Measurements from ENCODE around the gene DSCAM.

DSCAM gene

DNA sequence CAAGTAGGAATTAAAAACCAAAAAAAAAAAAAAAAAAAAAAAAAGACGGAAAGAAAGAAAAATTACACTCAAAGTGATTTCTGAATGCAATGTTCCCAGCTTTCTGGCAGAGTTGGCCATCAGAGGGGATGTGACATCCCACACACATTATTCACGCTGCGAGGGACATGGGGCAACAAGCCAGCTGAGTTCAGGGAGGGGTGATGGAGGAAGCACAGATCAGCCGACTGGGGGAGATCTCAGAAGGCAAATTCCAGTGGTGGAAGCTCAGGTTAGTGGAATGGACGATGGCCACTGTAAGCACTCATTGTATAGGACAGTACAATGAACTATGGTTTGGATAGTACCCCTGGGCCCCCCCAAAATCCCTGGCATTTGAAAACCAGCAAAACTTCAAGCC lies 667.8 kb downstream of the DSCAM start:
- DNase-seq (ENCODE audit: low read depth, low spot score) = no peak

DNA sequence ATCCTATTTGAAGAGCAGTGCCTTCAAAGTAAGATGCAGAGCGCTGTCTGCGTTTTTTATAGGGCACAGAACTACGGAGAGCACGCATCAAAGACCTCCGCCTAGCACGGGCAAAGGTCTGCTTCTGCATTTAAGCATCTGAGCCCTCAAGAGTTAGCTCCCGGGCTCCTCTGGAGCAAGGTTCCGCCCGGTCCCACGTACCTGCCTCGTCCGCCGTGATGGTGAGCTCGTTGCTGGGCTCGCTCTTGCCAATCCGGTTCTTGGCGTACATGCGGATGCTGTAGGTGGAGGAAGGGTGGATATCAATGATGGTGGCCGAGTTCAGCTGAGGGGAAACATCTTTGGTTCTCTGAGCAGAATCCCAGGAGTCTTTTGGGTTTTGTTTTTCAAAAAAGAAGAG lies 668.2 kb downstream of the DSCAM start:
- DNase-seq (ENCODE audit: low read depth, low spot score) = no peak

DNA sequence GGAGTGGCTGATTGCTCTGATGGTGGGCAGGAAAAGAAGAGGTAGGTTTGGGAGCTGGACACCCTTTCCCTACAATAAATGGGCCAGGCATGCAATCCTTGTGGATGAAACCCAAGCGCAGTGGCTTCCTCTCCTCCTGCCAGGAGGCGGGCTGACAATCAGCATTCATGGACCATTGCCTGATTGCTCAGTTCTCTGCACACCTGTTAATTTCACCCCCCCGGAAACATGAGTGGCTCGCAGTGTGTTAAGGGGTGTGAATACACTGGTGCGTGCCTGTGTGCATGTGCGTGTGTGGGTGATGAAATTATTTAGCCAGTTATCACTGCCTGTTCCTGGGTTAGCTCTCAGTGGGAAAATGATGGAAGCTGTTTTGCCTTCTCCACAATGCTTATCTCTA lies 669.0 kb downstream of the DSCAM start:
- DNase-seq (ENCODE audit: low read depth, low spot score) = no peak

DNA sequence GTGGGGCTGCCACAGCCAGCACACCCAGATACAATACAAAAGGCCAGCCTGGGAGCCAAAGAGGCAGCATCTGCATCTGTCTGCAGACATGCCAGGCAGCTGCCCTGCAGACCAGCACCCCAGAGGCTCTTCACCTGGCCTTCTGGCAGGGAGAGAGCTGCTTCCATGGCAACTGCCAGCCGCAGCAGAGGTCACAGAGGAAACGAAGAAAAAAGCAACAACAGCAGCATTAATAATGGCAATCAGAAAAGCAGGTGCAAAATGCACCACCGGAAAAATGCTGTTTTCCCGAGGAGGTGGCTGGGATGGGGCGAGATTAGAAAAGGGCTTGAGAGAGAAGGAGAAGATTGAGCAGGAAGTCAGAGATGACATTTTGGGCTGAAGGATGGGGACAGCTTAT lies 670.2 kb downstream of the DSCAM start:
- DNase-seq (ENCODE audit: low read depth, low spot score) = no peak

DNA sequence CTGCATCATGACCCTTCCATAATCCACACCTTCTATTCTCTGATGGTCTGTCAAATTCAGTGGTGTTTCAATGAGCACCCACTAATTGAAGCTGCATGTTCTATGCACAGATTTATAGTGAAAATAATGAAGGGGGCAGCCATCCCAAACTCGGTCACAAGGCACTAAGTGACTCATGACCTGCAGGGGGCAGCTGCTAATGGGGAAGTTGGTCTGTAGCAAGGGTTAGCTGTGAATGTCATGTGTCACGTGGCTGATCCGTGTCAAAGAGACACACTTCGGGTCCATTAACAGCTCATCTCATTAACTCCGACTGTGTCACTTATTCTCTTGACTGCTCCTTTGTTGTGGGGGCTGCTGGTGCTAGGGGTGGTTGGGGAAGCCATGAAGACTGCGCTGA lies 673.1 kb downstream of the DSCAM start:
- DNase-seq (ENCODE audit: low read depth, low spot score) = peak; percentile 8

DNA sequence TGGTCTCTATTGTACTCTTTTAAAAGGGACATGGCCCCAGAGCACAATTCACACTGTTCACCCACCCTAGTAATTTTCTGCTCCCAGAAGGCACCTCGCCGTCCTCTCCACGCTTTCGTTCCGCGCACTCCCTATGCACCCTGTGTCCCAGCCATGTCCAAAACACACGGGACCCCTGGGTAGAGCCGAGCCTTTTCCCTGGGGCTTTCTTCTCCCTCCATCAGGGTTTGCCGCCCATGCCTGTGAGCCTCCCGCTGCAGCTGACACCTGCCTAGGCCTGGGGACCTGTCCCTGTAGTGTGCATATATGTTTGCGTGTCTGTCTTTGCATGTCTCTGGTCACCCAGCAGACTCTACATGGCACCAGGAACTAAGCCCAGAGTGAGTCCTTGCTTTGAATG lies 677.0 kb downstream of the DSCAM start:
- DNase-seq (ENCODE audit: low read depth, low spot score) = no peak

DNA sequence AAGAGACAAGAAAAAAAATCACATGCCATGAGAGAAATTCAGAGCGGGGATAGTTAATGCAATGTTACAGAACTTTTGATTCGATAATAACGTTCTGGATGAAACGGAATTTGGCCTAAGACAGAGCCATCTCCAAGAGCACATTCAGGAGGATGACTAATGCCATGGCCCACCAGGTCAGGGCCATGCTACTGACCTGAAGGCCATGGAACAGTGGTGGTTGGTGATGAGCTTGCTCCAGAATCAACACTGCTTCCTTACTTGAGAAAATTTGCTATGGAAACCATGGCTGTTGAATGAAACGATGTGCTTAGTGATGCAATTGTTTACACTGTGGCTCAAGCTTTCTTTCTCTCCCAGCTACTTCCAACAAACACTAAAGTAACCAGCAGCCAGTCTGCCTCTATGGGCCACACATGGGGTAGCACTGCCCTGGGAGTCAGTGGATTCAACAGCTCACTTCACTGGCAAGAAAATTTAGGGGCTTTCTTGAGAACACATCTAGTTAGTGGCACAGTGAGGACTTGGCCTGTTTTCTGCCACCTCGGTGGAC lies 680.6 kb downstream of the DSCAM start:
- DNase-seq (ENCODE audit: low read depth, low spot score) = no peak

DNA sequence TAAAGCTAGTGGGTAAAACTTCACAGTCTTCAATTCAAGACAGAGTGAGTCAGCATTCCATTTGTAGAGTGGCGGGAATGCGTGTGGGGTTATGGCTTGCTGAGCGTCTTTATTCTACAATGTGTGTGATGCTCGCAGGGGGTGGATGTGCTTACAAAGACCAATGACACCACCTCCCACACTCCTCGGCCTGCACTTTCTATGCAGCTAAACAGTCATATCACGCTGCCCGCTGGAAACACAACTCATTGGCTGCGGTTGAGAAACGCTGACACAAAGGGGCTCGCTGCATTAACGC lies 681.2 kb downstream of the DSCAM start:
- DNase-seq (ENCODE audit: low read depth, low spot score) = peak; percentile 30

DNA sequence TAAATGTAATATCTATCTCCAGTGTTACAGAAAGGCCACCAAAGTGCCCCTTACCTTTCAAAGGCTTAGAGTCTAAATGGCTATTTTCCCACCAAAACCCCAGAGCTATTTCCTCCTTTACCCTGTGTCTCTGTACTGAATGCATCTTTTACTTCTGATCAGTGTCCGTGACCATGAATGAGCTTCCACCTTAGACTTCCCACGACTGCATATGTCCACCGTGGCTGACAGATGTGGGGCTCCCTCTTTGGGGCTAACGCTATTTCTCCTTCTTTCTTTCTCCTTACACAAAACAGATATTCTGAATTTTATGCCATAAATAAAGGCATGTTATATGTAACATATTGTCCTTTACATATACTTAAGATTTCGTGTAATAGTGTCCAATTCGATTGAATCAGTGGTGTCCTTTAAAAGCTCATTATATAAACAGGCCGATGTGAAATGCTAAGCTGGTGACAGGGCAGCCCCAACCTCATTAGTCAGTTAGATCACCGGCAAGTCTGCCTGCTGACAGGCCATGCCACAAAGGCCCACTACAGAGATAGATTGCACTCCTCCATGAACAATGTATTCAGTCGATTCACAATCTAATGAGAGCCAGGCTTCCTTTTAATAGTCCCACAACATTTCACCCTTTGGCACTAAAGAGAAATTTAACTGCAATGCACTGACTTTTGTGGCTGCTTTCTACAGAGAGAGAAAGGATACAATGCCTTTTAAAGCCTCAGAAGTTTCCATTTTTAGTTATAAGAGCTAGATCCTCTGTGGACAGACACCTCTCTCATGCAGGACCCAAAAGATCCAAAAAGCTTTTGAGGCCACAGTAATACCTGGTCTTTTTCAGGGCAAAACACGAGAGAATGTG lies 681.8 kb downstream of the DSCAM start:
- peak; percentile 16 for DNase-seq (ENCODE audit: low read depth, low spot score)

DNA sequence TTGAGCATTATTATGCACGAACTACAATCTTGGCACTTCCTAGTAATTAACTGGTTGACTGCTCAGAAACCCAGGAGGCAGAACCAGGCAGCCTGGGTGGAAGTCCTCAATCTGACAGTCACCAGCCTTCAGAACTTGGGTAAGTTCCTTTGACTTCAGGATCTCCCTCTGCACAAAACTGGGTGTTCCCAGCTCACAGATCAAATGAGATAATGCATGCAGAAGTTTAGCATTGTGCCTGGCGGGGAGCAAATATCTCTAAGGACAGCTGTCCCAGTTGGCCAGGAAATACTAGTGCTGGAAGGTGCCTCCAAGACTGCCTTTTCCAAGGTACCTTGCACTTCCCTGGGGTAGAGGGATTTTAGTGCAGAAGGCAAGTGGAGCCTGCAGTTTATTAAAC lies 684.9 kb downstream of the DSCAM start:
- no peak for DNase-seq (ENCODE audit: low read depth, low spot score)

DNA sequence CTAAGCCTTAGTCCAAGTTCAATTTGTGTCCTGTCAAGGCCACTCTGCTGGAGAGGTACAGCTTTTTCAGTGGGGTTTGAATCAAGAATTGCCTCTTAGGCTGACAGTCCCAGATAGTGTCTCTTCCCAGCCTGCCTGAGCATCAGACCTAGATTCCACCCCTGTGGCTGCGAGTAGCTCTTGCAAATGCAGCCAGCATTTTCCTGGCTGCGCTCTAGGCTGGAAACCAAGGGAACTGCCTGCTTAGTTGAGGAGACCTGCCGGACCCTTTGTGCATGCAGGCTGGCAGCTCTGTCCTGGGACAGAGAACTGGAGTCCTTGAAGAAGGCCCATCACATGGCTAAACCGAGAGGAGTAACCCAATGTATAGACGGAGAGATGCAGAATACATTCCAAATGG lies 686.0 kb downstream of the DSCAM start:
- DNase-seq (ENCODE audit: low read depth, low spot score) = peak; percentile 18

DNA sequence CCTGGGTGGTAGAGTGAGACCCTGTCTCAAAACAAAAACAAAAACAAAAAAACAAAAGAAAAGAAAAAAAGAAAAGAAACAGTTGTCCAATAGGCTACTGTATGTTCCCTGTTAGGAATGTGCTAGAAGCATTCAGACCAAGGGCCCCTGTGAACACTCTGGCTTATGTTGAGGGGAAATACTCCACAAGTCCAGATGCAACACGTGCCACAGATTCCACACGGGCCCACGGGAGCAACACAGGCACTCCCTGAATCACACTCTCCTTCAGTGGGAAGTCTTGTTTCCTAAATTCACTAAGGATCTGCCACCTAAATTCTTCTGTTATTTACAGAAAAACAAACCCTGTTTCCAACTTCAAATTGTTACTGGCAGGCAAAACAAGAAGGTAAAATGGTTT lies 688.6 kb downstream of the DSCAM start:
- DNase-seq (ENCODE audit: low read depth, low spot score) = no peak

DNA sequence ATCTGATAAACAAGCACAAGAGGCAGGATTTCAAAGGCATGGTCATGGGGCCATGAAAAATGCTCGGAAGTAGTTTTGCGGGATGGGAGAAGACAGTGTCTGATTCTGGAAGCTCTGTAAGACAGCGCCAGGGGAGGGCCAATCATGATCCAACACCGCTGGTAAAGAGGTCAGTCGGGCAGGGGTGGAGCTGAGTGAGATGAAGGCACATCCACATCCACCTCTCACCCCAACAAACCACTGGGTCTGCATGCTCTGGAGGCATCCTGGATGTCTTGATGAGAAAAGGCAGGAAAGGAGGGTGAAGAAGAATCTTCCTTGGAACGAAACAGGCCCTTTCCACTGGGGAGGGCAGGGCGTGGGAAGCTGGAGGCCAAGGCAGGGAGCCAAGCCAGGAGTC lies 691.4 kb downstream of the DSCAM start:
- DNase-seq (ENCODE audit: low read depth, low spot score) = no peak

DNA sequence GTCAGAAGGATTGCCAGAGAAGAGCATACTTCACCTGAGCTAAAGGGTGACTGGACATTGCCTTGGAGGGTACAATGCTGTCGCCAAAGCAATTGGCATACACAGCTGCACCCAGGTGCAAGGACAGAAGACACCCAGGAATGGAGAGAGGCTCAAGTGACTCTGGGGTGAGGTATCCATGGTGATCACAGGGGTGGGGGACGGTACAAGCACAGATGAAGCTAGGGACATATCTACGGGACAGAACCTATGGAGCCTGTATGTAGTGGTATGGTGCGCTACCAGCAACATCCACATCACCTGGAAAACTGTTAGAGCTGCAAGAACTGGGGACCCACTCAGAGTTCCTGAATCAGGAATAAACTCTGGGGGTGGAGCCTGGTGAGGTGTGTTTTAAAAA lies 693.6 kb downstream of the DSCAM start:
- DNase-seq (ENCODE audit: low read depth, low spot score) = no peak

DNA sequence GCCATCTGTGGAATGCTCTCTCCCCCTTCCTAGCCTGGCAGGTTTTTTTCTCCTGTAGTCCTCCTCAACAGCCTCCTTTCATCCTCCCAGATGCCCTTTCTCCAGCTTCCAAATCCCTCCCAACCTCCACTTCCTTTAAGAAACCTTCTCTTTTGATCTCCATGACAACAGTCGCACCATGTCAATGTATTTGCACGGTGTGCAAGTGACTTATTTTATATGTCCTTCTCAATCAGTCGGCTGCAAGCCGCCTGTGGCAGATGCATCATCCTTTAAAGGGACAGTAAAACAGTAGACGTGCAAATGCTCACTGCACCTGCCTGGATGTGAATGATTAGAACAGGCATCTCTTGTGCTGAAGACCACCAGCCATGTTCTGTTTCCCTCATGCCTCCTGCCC lies 694.5 kb downstream of the DSCAM start:
- no peak for DNase-seq (ENCODE audit: low read depth, low spot score)

DNA sequence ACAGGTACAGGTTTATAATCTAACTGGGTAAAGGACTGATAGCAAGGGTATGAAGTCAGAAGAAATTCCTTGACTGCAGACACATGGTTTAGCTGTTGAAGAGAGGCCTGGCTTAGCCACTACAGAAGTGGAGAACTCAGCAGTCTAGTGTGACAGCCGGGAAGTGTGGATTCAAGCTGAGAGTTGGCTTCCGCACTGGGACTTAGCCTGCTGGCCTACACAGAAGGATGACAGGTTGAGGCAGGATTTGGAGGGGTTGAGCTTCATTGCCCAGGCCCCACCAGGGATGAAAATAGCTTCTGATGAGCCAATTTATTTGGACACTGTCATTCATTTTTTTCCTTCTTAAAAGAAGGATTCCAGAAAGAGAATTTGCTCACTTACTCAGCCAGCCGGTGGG lies 695.3 kb downstream of the DSCAM start:
- DNase-seq (ENCODE audit: low read depth, low spot score) = no peak

DNA sequence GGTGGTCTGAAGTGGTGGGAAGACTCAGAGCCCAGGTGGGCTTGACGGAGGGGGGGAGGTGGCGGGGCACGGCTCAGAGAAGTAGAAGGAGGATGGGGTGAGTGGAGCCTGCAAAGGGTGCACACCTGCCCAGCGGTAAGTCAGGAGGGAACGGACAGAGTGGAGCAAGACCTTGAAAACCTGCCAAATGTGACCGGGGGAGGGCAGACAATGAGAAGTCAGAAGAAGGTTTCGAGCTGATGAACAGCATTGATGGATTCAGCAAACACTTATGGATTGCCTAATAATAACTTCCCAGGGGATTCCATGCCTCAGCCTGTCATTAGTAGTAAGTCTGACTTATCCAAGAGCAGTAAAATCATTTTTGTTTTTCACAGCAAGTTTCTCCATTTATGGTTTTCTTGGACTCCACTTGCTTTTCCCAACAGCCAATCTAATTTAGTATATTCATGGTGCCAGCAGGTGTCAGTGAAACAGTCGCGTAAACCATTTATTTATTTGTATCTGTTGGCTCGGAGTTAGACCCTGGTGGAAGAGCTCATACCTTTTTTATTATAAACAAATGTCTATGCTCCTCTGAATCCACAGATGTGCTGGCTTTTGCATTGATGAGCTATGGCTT lies 700.6 kb downstream of the DSCAM start:
- no peak for DNase-seq (ENCODE audit: low read depth, low spot score)

DNA sequence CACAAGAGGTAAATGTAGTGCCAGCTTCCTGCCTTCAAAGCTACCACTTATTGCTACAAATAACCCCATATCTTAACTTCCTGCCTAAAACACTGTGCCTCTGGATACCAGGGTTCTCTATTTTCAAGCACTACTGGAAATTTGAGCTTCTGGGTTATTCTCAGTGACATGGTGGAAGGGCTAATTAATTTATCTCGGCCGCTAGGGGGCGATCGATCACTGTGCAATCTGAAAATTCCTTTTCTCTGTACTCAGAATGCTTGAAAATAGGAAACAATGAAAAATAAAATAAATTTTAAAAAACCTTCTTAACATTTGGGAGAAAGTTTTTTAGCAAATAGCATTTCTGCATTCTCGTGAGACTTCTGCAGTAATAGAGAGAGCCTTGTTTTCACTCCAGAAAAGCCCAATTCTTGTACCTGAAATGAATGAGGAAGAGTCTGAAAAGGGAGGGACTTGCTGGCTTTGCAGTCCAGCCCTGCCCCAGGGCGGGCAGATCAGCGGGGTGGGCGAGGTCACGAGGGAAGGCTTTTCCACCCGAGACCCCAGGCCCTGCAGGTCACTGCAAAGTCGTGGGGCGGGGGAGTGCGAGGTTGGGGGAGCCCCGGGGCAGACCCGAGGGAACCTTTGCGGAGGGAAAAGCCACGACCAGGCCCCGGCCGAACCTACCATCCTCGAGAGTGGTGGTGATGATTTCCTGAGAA lies 703.0 kb downstream of the DSCAM start:
- peak; percentile 63 for DNase-seq (ENCODE audit: low read depth, low spot score)

DNA sequence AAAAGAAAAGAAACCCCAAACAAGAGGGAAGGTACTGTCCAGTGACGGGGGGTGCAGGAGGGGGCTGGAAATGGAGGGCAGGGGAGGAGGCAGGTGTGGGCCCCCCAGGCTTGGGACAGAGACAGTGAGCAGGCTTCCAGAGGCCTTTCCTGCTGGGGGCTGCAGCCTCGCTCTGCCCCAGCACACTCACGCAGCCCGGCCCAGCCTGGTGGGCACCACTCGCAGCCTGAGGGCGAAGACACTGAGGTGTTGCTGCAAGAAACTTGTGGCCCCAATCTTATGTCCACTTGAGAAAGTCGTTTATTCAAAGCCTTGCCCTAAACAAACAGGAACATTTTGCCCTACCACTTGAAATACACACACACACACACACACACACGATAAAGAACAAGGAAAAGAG lies 705.3 kb downstream of the DSCAM start:
- no peak for DNase-seq (ENCODE audit: low read depth, low spot score)

DNA sequence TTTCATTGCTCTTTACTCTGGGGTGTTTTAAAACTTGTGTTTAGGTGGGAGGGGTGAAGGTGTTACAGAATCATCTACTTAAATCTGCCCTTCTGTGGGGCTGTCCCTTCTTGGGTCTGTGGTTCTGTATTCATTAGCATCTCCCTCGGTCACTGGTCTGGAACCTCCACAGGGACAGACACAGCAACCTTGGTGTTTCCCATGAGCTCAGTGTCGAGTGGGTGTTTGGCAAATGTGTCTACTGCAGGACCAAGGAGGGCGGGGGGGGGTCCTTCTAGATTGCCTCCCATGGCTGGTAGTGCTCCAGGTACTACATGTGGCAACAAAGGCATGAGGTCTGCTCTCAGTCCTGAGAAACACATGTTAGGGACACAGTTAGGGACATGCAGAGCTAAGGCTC lies 706.3 kb downstream of the DSCAM start:
- DNase-seq (ENCODE audit: low read depth, low spot score) = no peak

DNA sequence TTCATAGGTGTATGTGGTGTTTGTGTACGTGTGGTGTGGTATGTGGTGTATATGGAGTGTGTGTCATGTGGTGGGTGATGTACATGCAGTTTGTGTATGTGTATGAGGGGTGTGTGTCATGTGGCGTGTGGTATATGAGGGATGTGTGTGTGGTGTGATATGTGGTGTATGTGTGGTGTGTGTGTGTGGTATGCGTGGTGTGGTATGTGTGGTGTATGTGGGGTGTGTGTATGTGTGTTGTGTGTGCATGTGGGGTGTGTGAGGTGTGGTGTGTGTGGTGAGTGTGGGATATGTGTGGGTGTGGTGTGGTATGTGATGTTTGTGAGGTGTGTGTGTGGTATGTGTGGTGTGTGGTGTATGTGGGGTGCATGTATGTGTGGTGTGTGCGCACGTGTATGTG lies 707.3 kb downstream of the DSCAM start:
- DNase-seq (ENCODE audit: low read depth, low spot score) = no peak

DNA sequence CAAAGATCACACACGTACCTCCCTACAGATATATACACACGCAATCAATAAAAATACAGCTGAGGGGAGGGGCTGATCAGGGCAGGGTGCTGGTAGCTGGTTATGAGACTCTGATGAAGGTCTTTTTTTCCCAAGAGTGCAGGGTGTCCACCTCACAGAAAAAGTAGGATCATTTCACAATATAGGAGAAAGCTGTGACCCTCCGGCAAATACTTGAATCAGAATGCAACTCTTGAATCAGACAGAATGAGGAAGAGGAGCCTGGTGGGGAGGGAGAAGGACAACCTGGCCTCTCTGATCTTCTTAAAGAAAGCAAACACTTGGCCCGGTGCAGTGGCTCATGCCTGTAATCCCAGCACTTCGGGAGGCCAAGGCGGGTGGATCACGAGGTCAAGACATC lies 710.4 kb downstream of the DSCAM start:
- DNase-seq (ENCODE audit: low read depth, low spot score) = no peak

All from ELF-1 (cell line).